Posterior cingulate gyrus (tissue), 11 donors: ENCODE measurements around the gene CABS1.

Source experiments
- DNase-seq, 10 donors: peaks; one replicate each; pipeline versions ENCODE4 v3.0.0 to v3.0.0-alpha.2; 2020 to 2021; ENCODE audit warnings: mixed read lengths in 3 of 10
- intact Hi-C: fragments of 100-400 bp; cut with DNase I; formaldehyde crosslinking; loops from one replicate; pipeline ENCODE4 v1.15.1; 2023

The CABS1 gene

DNA sequence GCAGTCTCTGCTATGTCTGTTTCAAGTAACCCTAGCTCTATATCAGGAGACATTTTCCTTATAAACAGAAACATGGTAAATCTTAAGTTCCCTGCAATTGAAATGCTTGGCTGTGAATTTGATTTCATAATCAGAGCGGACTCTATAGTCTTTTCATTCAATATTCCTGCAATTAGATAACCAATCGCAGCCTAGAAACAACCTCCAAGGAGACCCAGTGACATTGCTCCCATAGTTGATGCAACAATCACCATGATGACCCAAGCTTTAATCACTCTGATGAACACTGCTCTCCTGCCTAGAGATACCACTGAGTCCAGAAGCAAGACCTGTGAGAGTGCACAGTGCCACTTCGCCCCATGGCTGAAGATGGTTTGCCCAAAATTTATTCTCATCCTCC is at the start of gene CABS1:
TSS of gene CABS1 (plus strand) at position 301 of the 400 bp plus-strand sequence. CDS start at position 360, 59 bp downstream.
- no peak for DNase-seq
- intact Hi-C loops, result no loop called here

DNA sequence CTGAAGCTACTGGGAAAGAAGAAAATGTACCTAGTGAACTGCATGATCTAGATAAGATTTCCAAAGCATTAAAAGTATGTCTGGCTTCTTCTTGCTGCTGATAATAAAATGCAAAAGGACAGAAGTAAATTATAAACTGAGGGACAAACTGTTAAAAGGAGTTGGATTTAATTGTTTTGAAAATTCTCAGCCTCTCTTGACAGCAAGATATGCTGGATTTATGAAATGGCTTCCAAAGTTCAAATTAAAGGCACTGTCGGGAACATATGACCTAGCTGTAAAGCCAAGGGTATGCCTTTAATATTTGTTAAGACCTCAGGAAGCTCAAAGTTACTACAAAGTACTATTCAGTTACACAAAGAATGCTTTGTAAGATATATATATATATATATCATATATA is 46.1 kb upstream of the CABS1 start:
- no peak for DNase-seq
- intact Hi-C loops, result no loop called here

DNA sequence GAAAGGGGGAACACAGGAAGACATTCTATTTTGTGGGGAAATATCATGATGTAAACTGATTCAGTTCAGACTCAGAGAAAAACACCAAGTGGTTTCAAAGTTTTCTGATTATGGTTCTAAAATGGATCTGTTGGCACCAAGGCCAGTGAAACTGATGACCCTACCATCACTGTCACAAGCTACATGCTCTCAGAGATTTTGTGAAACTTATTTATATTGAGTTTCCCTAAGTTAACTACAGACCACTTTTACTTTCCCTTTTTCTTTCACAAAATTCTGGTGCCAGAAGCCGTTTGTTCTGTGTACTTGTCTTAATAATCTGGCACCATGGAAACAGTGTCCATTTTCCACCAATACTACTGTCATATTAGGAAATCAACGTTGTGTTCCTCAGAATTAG is 43.4 kb upstream of the CABS1 start:
- DNase-seq, result no peak
- intact Hi-C loops, result no loop called here

DNA sequence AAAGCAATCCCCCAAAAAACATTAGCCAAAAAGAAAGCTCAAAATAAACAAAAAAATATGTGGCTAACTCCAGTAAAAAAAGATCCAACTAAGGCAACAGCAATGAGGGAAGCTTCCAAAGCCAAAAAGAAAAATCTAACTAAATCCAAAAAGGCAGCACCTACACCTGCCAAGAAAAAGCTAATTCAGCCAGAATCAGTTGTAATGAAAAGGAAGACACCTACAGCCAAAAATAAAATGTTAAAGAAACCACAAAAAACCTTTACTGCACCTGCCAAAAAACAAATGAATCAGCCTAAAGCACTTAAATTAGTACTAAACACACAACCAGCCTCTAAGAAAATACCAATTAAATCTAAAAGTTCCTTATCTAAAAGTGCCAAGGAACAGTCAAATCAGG is 37.2 kb upstream of the CABS1 start:
- no peak for DNase-seq
- intact Hi-C loops, result no loop called here

DNA sequence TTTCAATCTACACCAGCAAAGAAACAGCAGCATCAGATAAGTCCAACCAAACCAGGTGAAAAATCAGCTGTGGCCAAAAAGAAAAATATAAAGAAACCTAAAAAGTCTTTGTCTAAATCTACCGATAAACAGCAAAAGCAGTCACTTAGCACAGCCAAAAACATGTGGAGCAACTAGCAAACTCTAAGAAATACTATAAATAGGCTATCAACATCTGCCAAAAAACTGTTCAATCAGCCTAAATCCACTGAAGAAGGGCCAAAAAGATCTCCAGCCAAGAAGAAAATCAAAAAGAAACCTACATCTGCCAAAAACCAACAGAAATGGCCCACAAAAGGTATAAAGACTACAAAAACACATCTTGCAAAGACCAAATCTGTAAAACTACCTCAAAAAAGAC is 36.7 kb upstream of the CABS1 start:
- intact Hi-C loops, result no loop called here
- DNase-seq, result no peak

DNA sequence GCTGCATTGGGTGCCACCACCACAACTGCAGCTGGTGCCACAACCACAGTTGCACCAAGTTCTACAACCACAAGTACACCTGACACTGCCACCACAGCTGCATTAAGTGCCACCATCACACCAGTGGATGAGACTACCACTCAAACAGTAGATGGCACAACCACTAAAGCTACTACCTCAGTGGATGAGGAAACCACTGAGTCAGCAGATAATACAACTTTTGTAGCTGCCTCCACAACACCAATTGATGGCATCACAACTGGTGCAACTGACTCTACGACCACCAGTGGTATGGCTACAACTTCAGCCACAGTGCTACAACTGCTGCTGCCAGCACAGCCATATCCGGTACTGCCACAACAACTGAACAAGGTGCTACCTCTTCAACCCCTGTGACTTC is 35.1 kb upstream of the CABS1 start:
- DNase-seq, result no peak
- intact Hi-C loops, result no loop called here

DNA sequence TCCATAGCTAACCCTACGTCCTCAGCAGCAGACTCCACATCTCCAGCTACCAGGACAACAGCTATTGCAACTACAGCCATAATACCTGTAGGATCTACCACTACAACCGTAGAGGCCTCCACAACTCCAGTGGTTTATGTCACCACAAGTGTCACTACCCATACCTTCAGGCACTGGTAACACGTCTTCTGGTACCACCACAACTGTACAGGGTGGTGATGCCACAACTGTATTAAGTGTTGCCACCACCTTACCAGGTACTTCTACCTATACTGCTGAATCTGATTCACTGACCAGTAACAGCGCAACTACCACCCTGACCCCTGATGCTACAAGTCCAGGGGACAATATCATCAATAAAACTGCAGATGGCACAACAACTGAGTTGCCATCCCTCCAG is 34.6 kb upstream of the CABS1 start:
- intact Hi-C loops, result no loop called here

DNA sequence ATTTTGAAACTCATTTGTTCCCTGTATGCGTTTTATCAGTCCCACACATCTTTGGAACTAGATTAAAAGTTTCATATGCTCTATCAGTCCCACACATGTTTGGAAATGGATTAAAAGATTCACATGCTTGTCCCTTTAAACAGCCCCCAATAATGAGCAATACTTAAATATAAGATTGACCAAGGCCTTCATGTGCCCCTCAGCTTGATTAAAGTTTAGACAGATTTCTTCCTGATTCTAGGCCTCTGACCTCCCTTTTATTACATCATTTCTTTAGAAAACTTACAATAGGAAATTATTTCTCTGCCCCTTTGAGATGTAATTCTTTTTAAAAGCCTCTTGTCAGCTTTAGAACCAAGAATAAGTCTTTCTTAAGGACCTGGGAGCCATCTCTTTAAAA is 31.7 kb upstream of the CABS1 start:
- intact Hi-C loops, result no loop called here
- DNase-seq, result no peak

More for the DNA sequence above, 34.6 kb upstream of the CABS1 start:
- DNase-seq, result no peak

DNA sequence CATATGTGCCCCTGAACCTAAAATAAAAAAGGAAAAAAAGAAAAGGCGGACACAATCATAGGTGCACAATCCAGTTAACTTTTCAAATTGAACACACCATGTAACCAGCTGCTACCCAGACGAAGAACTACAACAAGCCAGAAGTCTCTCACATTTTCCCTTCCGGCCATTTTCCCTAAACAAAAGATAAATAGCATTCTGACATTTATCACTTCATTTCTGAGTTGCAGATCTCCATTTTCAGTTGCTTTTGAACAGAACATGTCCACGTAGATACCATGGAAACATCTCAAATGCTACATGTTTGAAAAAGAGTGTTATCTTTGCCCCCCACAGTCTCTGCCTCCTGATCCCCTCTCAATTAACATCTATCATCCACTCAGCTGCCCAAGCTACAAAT is 29.2 kb upstream of the CABS1 start:
- intact Hi-C loops, result no loop called here
- no peak for DNase-seq

DNA sequence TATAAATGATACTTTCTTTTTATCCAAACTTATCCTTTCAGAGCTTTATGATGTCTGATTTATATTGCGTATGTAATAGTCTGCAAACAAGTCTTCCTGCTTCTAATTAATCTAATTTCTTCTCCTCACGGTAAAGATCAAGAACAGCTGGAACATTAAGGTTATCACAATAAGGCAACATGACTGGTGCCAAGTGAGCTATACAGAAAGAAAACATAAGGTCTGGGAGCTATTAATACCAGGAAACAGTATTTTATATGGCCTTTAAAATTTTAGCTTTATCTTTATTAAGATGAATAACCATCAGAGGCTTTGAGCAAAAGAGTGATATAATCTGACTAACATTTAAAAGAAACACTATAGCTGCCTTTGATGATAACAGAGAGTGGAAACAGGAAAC is 28.7 kb upstream of the CABS1 start:
- no peak for DNase-seq
- intact Hi-C loops, result no loop called here

DNA sequence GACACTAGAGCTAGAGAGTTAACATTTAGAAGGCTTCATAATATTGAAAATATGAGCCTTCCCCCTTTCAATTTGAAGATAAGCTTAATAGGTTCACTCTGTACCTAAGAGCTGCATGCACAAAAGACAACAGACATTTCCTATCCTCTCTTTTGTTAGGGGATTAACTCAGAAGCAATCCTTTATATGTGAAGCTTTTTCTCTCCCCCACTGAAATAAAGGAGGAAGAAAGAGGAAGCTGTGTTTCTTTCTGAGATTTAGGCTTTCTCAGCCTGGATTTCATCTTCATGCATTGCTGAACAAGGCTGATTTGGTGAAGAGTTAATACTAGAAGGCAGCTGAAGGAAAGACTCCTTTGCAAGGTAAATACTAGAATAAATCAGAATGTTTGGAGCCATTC is 21.0 kb upstream of the CABS1 start:
- DNase-seq, result no peak
- intact Hi-C loops, result no loop called here

DNA sequence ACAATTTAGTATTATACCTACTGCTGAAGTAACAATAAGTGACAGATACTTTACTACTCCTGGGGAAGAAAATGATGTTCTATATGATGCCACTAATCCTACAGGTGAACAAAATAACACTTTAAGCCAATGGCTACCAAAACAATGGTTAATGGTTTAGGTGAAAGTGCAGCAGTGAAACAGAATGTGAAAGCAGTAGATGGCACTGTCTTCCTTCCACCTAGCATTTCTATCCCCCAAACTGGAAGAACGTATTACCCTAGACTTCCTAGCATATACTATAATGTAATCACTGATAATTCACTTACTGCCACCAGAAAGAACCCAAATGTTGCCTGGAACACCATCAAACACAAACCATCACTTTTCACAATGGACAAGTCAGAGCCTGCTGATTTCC is 18.9 kb upstream of the CABS1 start:
- intact Hi-C loops, result no loop called here

DNA sequence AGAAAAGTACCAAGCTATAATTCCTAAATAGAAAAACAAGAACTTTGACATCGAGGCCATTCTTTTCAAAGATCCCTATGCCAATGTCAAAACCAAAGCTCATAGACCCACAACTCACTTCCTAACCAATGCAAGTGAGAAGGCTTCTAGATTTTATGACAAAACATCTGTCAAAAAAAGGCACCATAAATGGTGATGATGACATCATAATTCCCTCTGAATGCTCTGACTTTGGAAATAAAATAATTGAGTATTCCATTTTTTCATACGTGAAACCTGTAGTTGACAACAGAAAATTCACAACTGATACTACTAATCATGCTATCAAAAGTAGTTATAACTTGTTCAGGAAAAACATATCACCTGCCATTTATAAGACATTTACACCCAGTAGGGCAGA is 8.7 kb upstream of the CABS1 start:
- intact Hi-C loops, result no loop called here
- DNase-seq, result no peak

More for the DNA sequence above, 18.9 kb upstream of the CABS1 start:
- no peak for DNase-seq

DNA sequence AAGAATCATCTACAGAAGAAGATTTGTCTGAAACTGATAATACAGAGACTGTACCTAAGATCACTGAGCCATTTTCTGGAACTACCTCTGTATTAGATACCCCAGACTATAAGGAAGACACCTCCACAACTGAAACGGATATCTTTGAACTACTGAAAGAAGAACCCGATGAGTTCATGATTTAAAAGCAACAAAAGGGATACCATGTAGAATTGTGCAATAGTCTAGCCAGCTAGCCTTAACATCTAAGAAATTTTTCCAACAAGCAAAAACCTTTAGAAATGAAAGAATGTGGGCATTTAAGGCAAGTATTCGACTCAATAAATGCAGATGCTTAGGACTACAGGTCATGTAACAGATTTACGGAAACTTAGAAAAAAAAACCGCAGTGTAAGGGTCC is 1.3 kb downstream of the CABS1 start:
- intact Hi-C loops, result no loop called here
- DNase-seq, result no peak

DNA sequence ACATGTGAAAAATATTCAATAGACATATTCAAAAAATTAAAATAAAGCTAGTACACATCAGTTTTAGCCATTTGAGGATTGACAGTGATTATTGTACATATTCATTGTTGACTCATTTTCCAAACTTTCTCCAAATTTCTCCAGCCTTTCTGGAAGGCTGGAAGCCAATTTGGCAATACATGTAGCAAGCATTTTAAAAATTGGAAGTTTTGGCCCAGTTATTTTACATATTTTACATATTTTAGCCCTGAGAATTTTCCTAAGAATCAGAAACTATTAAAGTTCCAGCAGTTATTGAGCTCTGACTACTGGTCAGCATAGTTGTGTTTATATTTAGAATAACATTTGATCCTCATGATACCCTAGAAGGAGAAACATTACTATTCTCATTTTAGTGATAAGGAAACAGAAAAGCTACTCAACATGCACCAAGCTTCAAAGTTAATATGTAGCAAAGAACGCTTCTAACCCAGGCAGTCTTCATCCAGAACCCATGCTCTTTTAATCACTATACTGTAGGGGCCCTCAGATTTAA is 3.2 kb downstream of the CABS1 start:
- intact Hi-C loops, result no loop called here
- no peak for DNase-seq

DNA sequence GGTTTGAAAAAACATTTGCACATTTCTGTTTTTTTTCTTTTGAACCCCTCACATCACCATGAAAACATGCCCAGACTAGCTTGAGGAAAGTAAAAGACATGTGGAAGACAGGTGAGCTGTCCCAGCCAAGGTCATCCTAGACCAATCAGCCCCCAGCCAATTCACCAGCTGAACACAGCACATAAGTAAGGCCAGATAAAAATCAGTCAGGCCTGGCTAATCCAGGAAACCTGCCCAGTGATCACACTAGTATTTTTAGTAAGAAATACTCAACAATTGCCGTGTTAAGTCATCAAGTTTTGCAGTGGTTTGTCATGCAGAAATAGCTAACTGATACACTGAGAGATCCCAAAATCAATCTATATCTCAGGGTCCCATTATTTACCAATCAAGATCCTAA is 21.4 kb downstream of the CABS1 start:
- intact Hi-C loops, result no loop called here
- peak in 1 of 10 donors; percentile 11 for DNase-seq

DNA sequence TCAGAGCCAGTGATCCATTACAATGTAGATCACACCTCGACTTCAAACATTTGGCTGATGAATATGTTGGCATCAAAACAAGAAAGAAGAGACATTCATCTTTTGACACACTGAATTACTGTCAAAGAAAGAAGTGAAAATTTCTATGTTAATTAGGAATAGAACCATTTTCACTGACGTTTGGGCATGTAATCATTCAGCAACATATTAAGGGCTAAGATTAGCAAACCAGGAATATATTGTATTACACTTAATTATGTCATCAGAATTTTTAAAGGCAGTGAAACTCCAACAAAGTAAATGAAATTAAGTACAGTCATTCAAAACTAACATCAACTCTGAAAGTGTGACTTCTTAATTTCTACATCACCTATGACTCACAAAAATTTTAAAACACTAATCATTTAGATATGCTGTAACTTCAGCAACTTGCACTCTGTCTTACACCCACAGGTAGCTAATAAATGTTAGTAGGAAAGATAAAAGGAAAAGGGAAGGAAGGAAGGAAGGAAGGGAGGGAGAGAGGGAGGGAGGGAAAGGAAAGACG is 24.4 kb downstream of the CABS1 start:
- intact Hi-C loops, result no loop called here
- no peak for DNase-seq

DNA sequence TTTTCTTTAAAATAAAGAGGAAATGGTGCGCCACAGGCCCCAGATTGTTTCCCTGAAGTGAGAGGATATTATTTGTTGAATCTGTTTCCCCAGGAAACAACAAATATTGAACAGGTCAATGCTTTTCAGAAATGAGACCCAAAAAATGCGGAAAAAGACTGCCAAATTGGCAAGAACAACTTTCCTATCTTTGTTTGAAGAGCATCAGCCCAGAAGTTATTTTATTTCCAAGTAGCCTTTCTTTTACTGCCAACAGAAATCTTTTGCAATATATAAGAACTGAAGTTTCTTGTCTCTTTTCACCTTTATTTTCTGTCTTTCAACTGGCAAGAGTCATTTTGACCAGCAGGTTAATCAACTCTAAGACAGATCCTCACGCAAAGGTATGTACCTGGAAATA is 25.7 kb downstream of the CABS1 start, which contains the start of gene SMR3A:
TSS of gene SMR3A (plus strand) at position 301 of the 400 bp plus-strand sequence. CDS start 1,356 bp downstream, outside the sequence.
- DNase-seq, result no peak
- intact Hi-C loops, result no loop called here

DNA sequence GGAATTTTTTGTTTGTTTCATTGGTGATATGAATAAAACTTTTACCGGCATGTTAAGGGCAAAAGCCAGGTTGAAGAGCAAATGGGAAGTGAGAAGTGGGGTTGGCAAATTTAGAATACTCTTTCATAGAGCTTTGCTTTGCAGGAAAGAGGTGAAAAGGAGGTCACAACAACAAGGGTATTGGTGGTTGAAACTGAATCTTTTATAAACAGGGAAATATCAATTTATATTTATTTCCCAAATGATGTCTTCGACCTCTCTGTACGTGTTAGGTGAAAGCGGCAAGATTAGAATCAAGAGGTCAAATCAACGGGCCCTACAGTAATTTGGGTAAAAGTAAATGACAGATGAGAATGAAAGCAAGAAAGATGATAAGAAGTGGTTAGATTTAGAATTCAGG is 29.2 kb downstream of the CABS1 start:
- no peak for DNase-seq
- intact Hi-C loops, result no loop called here

DNA sequence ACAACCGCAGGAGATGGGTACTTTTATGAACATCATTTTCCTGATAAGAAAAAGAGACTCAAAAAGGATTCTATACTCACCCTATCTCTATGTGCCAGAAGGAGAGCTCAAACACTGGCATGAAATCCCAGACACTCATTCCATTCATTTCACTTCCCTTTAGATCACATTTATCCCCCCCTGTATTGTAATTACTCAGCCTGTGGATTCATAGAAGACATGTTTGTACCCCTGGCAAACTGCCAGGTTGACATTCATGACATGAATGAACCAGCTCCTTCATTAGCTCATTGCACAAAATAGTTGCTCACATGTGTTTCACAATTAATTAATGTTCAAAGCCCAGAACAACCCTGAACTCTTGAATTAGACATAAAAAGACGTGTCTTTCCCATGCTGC is 30.7 kb downstream of the CABS1 start:
- DNase-seq, result no peak
- intact Hi-C loops, result no loop called here

DNA sequence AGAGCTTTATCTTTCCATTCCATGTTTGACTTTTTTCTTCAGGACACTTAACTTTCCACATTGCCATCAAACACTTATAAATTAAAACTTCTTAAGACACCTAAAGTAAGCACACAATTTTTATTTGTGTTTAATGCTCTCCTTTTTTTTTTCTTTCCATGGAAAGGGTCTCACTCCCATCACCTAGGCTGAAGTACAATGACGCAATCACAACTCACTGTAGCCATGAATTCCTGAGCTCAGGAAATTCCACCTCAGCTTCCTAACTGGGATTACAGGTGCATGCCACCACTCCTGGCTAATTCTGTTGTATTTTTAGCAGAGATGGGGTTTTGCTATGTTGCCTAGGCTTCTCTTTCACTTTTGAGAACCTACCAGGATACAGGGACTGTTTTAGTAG is 33.0 kb downstream of the CABS1 start:
- intact Hi-C loops, result no loop called here
- no peak for DNase-seq

DNA sequence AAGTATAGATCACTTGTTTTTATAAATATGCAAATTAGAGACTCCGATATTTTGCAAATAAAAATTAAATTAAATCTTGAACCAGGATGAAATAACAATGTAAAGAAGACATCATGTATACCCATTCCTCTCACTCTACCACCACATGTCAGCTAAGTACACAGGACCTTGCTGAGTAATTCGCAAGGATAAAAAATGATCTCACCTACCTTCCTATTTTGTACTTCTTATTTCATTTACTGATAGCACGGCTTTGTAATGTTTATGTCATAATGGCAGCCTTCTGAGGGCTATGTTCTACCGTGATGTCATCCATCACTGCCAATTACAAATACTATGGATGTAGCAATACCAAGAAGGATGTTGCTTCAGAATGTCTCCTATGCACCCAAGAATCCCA is 37.2 kb downstream of the CABS1 start:
- no peak for DNase-seq
- intact Hi-C loops, result no loop called here

DNA sequence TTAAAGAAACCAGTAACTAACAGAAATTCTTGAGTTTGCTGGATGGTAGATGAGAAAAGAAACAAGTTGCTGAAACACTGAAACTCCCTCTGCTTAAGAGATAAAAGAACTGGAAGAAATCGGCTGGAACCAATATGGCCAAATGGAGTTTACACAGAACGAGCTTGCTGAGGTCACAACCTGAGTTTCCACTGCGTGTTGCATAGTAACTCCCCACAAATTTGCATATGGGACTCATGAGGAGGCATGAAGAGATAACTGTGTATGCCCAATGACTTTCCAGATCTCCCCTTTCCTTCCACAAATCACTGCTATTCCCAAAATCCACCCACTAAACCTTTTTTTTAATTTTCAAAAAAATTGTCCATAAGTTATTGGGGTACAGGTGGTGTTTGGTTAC is 38.0 kb downstream of the CABS1 start:
- DNase-seq, result no peak
- intact Hi-C loops, result no loop called here
